Measurements from ENCODE around the gene NCAM2. TPM values are rescaled to one million over a fixed set of nuclear protein-coding genes. Genes with fewer than 3 reads are reported as not detected.

Gene NCAM2
- total RNA-seq, 1 experiment from 2014 or later, result not detected

DNA sequence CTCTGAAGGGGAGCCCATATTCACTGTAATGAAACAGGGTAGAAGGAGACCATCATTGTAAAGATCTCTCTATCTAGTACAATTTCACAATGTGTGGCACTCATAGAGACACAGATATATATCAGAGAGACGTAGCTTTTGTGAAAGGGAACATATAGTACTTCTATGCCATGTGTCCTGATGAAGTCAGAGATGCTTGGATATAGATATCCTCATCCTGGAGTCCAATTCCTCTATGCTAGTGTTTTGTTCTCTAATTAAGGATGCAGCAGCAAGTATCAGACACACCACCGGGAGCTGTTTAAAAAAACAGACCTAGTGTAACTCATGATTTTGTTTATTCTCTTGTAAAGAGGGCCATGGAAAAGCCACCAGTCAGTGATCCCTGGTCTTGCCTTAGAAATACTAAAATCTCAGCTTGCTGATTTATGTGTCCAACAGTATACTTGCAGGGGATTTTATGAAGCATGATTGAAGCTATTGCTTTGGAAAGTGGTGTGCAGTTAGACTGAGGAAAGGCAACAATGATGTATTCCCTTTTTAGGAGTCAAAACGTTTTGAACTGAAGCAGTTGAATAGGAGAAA, 2.5 kb downstream of the NCAM2 start:
- H3K4me2 ChIP-seq (ENCODE audit: low read length), result no peak overlapping the region
- TF ChIP-seq JUND (IDR thresholded peaks at IDR 0.05), result no peak
- no peak for TF ChIP-seq SRF (IDR thresholded peaks at IDR 0.05; ENCODE audit: low read depth)
- TF ChIP-seq RAD21 (IDR thresholded peaks at IDR 0.05; ENCODE audit: low read depth), result no peak
- TF ChIP-seq, protein P1, sequence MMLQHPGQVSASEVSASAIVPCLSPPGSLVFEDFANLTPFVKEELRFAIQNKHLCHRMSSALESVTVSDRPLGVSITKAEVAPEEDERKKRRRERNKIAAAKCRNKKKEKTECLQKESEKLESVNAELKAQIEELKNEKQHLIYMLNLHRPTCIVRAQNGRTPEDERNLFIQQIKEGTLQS (IDR thresholded peaks at IDR 0.05), result no peak
- TF ChIP-seq ZNF274 (IDR thresholded peaks at IDR 0.05; ENCODE audit: low read depth, low read length), result no peak
- no peak overlapping the region for H2AFZ ChIP-seq (ENCODE audit: low read depth, low read length, poor library complexity, severe bottlenecking)
- H3K27me3 ChIP-seq (ENCODE audit: insufficient read depth, low read length), result no peaks in the 10 kb centered on the region
- no peak for DNase-seq (ENCODE audit: low read depth, low spot score)
- H3K4me1 ChIP-seq (ENCODE audit: control insufficient read depth in 1 of 2, insufficient read depth in 2 of 2, low read length in 2 of 2), result no peaks in the 10 kb centered on the region
- no peak overlapping the region for H3K9ac ChIP-seq (ENCODE audit: low read length)
- ChIA-PET CTCF (no interaction called here), POLR2A (no interaction called here), RAD21 (ENCODE audit: low non-redundant PET in 1 of 2, low total read pairs in 2 of 2, uncharacterized antibody in 2 of 2, unreplicated experiment in 2 of 2) (no interaction called here)
- no peak overlapping the region for H3K4me3 ChIP-seq (replicated peaks in 1 of 2; ENCODE audit: low read depth in 1 of 2, low read length in 2 of 2)
- no peaks in the 10 kb centered on the region for H3K36me3 ChIP-seq (ENCODE audit: control insufficient read depth in 1 of 2, insufficient read depth in 2 of 2, low read length in 2 of 2)
- BruUV-seq (replicated peaks), result no TSS peak
- no peaks in the 10 kb centered on the region for H3K9me2 ChIP-seq (ENCODE audit: insufficient read depth)
- H3K79me2 ChIP-seq (ENCODE audit: insufficient read depth, low read length), result no peaks in the 10 kb centered on the region
- no peaks in the 10 kb centered on the region for H4K20me1 ChIP-seq (ENCODE audit: insufficient read depth)
- peaks cover 5 to 9% of the 10 kb centered on the region in 2 experiments; a peak in 2 of 4 replicates for H3K9me3 ChIP-seq (ENCODE audit: control insufficient read depth in 1 of 2, insufficient read depth in 1 of 2, low read depth in 1 of 2, low read length in 2 of 2)
- H3K27ac ChIP-seq (ENCODE audit: low read depth, low read length), result no peak overlapping the region
- ATAC-seq, result no peak
- intact Hi-C loops (cut with micrococcal nuclease), result no loop called here

- CTCF ChIA-PET, result no interaction called here
- Histone ChIP-seq H3K27me3 (ENCODE audit: insufficient read depth, low read length) (no peaks in the 10 kb centered on the region), H3K4me1 (ENCODE audit: control insufficient read depth in 1 of 2, insufficient read depth in 2 of 2, low read length in 2 of 2) (no peaks in the 10 kb centered on the region), H3K9ac (ENCODE audit: low read length) (no peak overlapping the region), H3K27ac (ENCODE audit: low read depth, low read length) (no peak overlapping the region), H4K20me1 (ENCODE audit: insufficient read depth) (no peaks in the 10 kb centered on the region), H2AFZ (ENCODE audit: low read depth, low read length, poor library complexity, severe bottlenecking) (no peak overlapping the region), H3K36me3 (ENCODE audit: control insufficient read depth in 1 of 2, insufficient read depth in 2 of 2, low read length in 2 of 2) (no peaks in the 10 kb centered on the region), H3K4me3 (replicated peaks in 1 of 2; ENCODE audit: low read depth in 1 of 2, low read length in 2 of 2) (no peak overlapping the region), H3K4me2 (ENCODE audit: low read length) (no peak overlapping the region), H3K9me2 (ENCODE audit: insufficient read depth) (no peaks in the 10 kb centered on the region), H3K9me3 (ENCODE audit: control insufficient read depth in 1 of 2, insufficient read depth in 1 of 2, low read depth in 1 of 2, low read length in 2 of 2) (peaks cover 5 to 11% of the 10 kb centered on the region in 2 experiments; a peak in 2 of 4 replicates), H3K79me2 (ENCODE audit: insufficient read depth, low read length) (no peaks in the 10 kb centered on the region)
- POLR2A ChIA-PET, result no interaction called here
- ATAC-seq, result no peak
- RAD21 ChIA-PET (ENCODE audit: low non-redundant PET in 1 of 2, low total read pairs in 2 of 2, uncharacterized antibody in 2 of 2, unreplicated experiment in 2 of 2), result no interaction called here
- no TSS peak for BruUV-seq (replicated peaks)
- TF ChIP-seq ZNF274 (IDR thresholded peaks at IDR 0.05; ENCODE audit: low read depth, low read length), result no peak
- TF ChIP-seq ZFX (IDR thresholded peaks at IDR 0.05), result no peak
- no peak for TF ChIP-seq EZH2 (IDR thresholded peaks at IDR 0.05)
- no peak for TF ChIP-seq RAD21 (IDR thresholded peaks at IDR 0.05; ENCODE audit: low read depth)
- TF ChIP-seq EZH2phosphoT487 (IDR thresholded peaks at IDR 0.05; ENCODE audit: borderline replicate concordance), result no peak
- no peak for TF ChIP-seq FOSL1 (IDR thresholded peaks at IDR 0.05; ENCODE audit: low read depth)
- TF ChIP-seq YY1 (IDR thresholded peaks at IDR 0.05; ENCODE audit: extremely low read depth, insufficient replicate concordance, low read depth, low read length), result no peak
- no peak for TF ChIP-seq EGR1 (IDR thresholded peaks at IDR 0.05; ENCODE audit: low read depth)
- TF ChIP-seq, protein P2, sequence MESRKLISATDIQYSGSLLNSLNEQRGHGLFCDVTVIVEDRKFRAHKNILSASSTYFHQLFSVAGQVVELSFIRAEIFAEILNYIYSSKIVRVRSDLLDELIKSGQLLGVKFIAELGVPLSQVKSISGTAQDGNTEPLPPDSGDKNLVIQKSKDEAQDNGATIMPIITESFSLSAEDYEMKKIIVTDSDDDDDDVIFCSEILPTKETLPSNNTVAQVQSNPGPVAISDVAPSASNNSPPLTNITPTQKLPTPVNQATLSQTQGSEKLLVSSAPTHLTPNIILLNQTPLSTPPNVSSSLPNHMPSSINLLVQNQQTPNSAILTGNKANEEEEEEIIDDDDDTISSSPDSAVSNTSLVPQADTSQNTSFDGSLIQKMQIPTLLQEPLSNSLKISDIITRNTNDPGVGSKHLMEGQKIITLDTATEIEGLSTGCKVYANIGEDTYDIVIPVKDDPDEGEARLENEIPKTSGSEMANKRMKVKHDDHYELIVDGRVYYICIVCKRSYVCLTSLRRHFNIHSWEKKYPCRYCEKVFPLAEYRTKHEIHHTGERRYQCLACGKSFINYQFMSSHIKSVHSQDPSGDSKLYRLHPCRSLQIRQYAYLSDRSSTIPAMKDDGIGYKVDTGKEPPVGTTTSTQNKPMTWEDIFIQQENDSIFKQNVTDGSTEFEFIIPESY (IDR thresholded peaks at IDR 0.05; ENCODE audit: extremely low read depth, insufficient replicate concordance, low read length), result no peak
- no peak for TF ChIP-seq ELF1 (IDR thresholded peaks at IDR 0.05; ENCODE audit: borderline replicate concordance, low read depth)
- TF ChIP-seq CEBPB (IDR thresholded peaks at IDR 0.05; ENCODE audit: low read depth), result no peak
- no peak for TF ChIP-seq SP1 (IDR thresholded peaks at IDR 0.05; ENCODE audit: low read depth)
- no peak for DNase-seq (ENCODE audit: low read depth, low spot score)
- intact Hi-C loops (cut with micrococcal nuclease), result no loop called here
Observed at GRCh38 chr21:21001591-21002100, 3.4 kb downstream of the NCAM2 start.

Data from HCT116 (cell line).